IMR-90 (cell line): ENCODE measurements around the gene PEX6. TPM values are rescaled to one million over a fixed set of nuclear protein-coding genes. Genes with fewer than 3 reads are reported as not detected.

ENCODE experiments used
- ATAC-seq: fragments of 200-7000 bp; cut with Tn5 transposase; 2 replicates; pipeline ENCODE4 v1.9.1; 2020; ENCODE audit warnings: low read depth, mild to moderate bottlenecking, moderate library complexity
- BruUV-seq: library from RNA; stranded (reverse); fragments of 400-500 nt; replicated peaks from 2 replicates; lab custom pipeline; 2021; lab: Mats Ljungman, UMichigan
- CTCF ChIA-PET: fragments of 300-600 bp; formaldehyde crosslinking; extraction: SDS; loops from one replicate; lab custom pipeline; 2021; ENCODE audit warnings: antibody characterized with exemption; lab: Yijun Ruan, JAX
- POLR2A ChIA-PET: fragments of 300-600 bp; sonication (Branson Sonifier 250); formaldehyde crosslinking; loops from one replicate; lab custom pipeline; 2022; ENCODE audit warnings: antibody characterized with exemption; ENCODE audit not compliant: unreplicated experiment; lab: Charles Lee
- DNase-seq: peaks from one replicate; pipeline ENCODE4 v3.0.0; 2013
- H2AFZ ChIP-seq: replicated peaks from 2 replicates; pipeline ENCODE3; 2013; ENCODE audit warnings: low read length, mild to moderate bottlenecking; ENCODE audit not compliant: poor library complexity
- H2AK5ac ChIP-seq: 2 replicates; pipeline ENCODE4 v1.6.1; 2013; ENCODE audit warnings: low read depth, low read length, inconsistent platforms
- H2AK9ac ChIP-seq: replicated peaks from 2 replicates; pipeline ENCODE3; 2013; ENCODE audit warnings: mild to moderate bottlenecking, low read depth, low read length, moderate library complexity; ENCODE audit not compliant: poor library complexity
- H2BK120ac ChIP-seq: 2 replicates; pipeline ENCODE4 v1.6.1; 2013; ENCODE audit warnings: low read depth, low read length, inconsistent platforms
- H2BK15ac ChIP-seq: 3 replicates; pipeline ENCODE4 v1.6.1; 2013; ENCODE audit warnings: low read depth, low read length, inconsistent platforms
- H2BK20ac ChIP-seq: 2 replicates; pipeline ENCODE4 v1.6.1; 2013; ENCODE audit warnings: low read depth, mild to moderate bottlenecking, inconsistent platforms, low read length, moderate library complexity
- H2BK5ac ChIP-seq: 2 replicates; pipeline ENCODE4 v1.6.1; 2013; ENCODE audit warnings: mild to moderate bottlenecking, low read depth, low read length, inconsistent platforms; ENCODE audit not compliant: poor library complexity, severe bottlenecking
- H3K14ac ChIP-seq: replicated peaks from 2 replicates; pipeline ENCODE4 v1.6.1; 2013; ENCODE audit warnings: low read depth, low read length, inconsistent platforms
- H3K18ac ChIP-seq: 2 replicates; pipeline ENCODE4 v1.6.1; 2013; ENCODE audit warnings: low read depth, low read length, control low read depth
- H3K23ac ChIP-seq: 2 replicates; pipeline ENCODE4 v1.6.1; 2013; ENCODE audit warnings: low read depth, low read length, inconsistent platforms
- H3K27ac ChIP-seq: 2 replicates; pipeline ENCODE4 v1.5.1; 2013; ENCODE audit warnings: mild to moderate bottlenecking, control low read depth, low read length; ENCODE audit not compliant: insufficient read depth
- H3K27me3 ChIP-seq: 2 replicates; pipeline ENCODE4 v1.6.1; 2013; ENCODE audit warnings: low read length; ENCODE audit not compliant: control insufficient read depth, insufficient read depth
- H3K36me3 ChIP-seq: 2 replicates; pipeline ENCODE4 v1.6.1; 2013; ENCODE audit warnings: low read length, mixed read lengths; ENCODE audit not compliant: control insufficient read depth, insufficient read depth
- H3K4ac ChIP-seq: 2 replicates; pipeline ENCODE4 v1.6.1; 2013; ENCODE audit warnings: low read depth, low read length, inconsistent platforms
- H3K4me1 ChIP-seq: 2 replicates; pipeline ENCODE4 v1.6.1; 2013; ENCODE audit warnings: low read length, mixed read lengths; ENCODE audit not compliant: control insufficient read depth, insufficient read depth
- H3K4me2 ChIP-seq: 2 replicates; pipeline ENCODE4 v1.6.1; 2013; ENCODE audit warnings: low read depth, mild to moderate bottlenecking, control low read depth, low read length, moderate library complexity
- H3K4me3 ChIP-seq: 2 replicates; pipeline ENCODE4 v1.5.1; 2013; ENCODE audit warnings: low read depth, mild to moderate bottlenecking, control low read depth, low read length, moderate library complexity; ENCODE audit not compliant: insufficient read depth
- H3K56ac ChIP-seq: 2 replicates; pipeline ENCODE4 v1.6.1; 2013; ENCODE audit warnings: low read length, inconsistent platforms; ENCODE audit not compliant: insufficient read depth; ENCODE audit errors: extremely low read depth
- H3K79me1 ChIP-seq, 2 experiments: 2 replicates each; pipeline ENCODE4 v1.6.1; 2013; ENCODE audit warnings: low read length in 2 of 2, inconsistent platforms in 1 of 2, low read depth in 1 of 2
- H3K9ac ChIP-seq: 2 replicates; pipeline ENCODE4 v1.6.1; 2013; ENCODE audit warnings: low read depth, low read length, control low read depth
- H3K9me1 ChIP-seq: 2 replicates; pipeline ENCODE4 v1.6.1; 2013; ENCODE audit warnings: low read length, inconsistent platforms; ENCODE audit not compliant: insufficient read depth
- H3K9me3 ChIP-seq: 2 replicates; pipeline ENCODE4 v1.6.1; 2013; ENCODE audit warnings: low read length; ENCODE audit not compliant: control insufficient read depth, insufficient read depth
- H4K20me1 ChIP-seq: 2 replicates; pipeline ENCODE4 v1.6.1; 2013; ENCODE audit warnings: low read length, inconsistent platforms; ENCODE audit not compliant: insufficient read depth
- H4K5ac ChIP-seq: 2 replicates; pipeline ENCODE4 v1.6.1; 2013; ENCODE audit warnings: mild to moderate bottlenecking, low read depth, low read length, control low read depth
- H4K8ac ChIP-seq, 2 experiments: 2 replicates each; pipeline ENCODE4 v1.6.1; 2013; ENCODE audit warnings: low read depth in 2 of 2, low read length in 2 of 2, control low read depth in 1 of 2, inconsistent platforms in 1 of 2
- H4K91ac ChIP-seq: 2 replicates; pipeline ENCODE4 v1.6.1; 2013; ENCODE audit warnings: low read depth, low read length, inconsistent platforms; ENCODE audit not compliant: insufficient read depth
- CEBPB ChIP-seq: IDR thresholded peaks from 2 replicates; pipeline ENCODE4 v1.6.1; 2012; ENCODE audit warnings: low read depth, low read length, improper control_type of control experiment
- CHD1 ChIP-seq: IDR thresholded peaks from 2 replicates; pipeline ENCODE4 v1.6.1; 2012; ENCODE audit warnings: low read depth, low read length, improper control_type of control experiment
- CTCF ChIP-seq: conservative IDR thresholded peaks from 2 replicates; pipeline ENCODE4 v1.5.1; 2012; ENCODE audit warnings: mild to moderate bottlenecking, low read depth, low read length, improper control_type of control experiment
- FOS ChIP-seq: fragments of 150-350 bp; IDR thresholded peaks from 2 replicates; pipeline ENCODE4 v1.6.1; 2016; ENCODE audit warnings: low read depth, low read length
- MAFK ChIP-seq: IDR thresholded peaks from 2 replicates; pipeline ENCODE4 v1.6.1; 2012; ENCODE audit warnings: low read depth, low read length, improper control_type of control experiment
- MAZ ChIP-seq: IDR thresholded peaks from 2 replicates; pipeline ENCODE4 v1.6.1; 2012; ENCODE audit warnings: low read depth, mild to moderate bottlenecking, low read length, improper control_type of control experiment, moderate library complexity, borderline replicate concordance
- POLR2A ChIP-seq: IDR thresholded peaks from 2 replicates; pipeline ENCODE4 v1.6.1; 2012; ENCODE audit warnings: mild to moderate bottlenecking, low read depth, low read length
- RCOR1 ChIP-seq: IDR thresholded peaks from 2 replicates; pipeline ENCODE4 v1.6.1; 2012; ENCODE audit warnings: mild to moderate bottlenecking, low read length, improper control_type of control experiment; ENCODE audit not compliant: insufficient replicate concordance
- RFX5 ChIP-seq: IDR thresholded peaks from 2 replicates; pipeline ENCODE4 v1.8.0; 2012; ENCODE audit warnings: low read depth, mild to moderate bottlenecking, low read length, moderate library complexity
- WGBS, 2 experiments: methylation state at CpG; one replicate each; pipeline versions ENCODE4 v1.1.5 to v1.1.7; 2013; ENCODE audit warnings: missing lambda C conversion rate in 2 of 2; ENCODE audit not compliant: insufficient read length in 1 of 2; ENCODE audit errors: extremely low coverage in 2 of 2; 5-methylcytosine and 5-hydroxymethylcytosine counted together
- dilution Hi-C: fragments of 300-500 bp; cut with HindIII; formaldehyde crosslinking; loops from one replicate; pipeline ENCODE4 v1.14.3; 2018; ENCODE audit warnings: low sequenced_read_pairs; ENCODE audit not compliant: unreplicated experiment
- in situ Hi-C: fragments of 300-500 bp; cut with MboI; formaldehyde crosslinking; loops from 3 replicates; pipeline ENCODE4 v1.14.3; 2019; ENCODE audit warnings: low sequenced_read_pairs, inconsistent platforms, mixed read lengths
- intact Hi-C: fragments of 100-400 bp; cut with micrococcal nuclease; formaldehyde crosslinking; loops from 2 replicates; pipeline ENCODE4 v1.10.0; 2022
- polyA plus RNA-seq, 3 experiments: library from polyadenylated mRNA; depleted of rRNA; stranded (reverse); fragments of >200 nt; gene quantifications; 2 replicates each; pipeline ENCODE4 v1.2.3, GENCODE V29; 2012; ENCODE audit warnings: low replicate concordance in 1 of 3
- total RNA-seq: library from RNA; depleted of rRNA; stranded (reverse); fragments of >200 nt; gene quantifications from 2 replicates; pipeline ENCODE4 v1.2.3, GENCODE V29; 2012

Gene PEX6
- total and polyA plus RNA-seq, 2 of the 4 experiments (the other 2 are of a cell fraction), result 10.4 to 10.6 TPM

GRCh38 chr6:42973926-42974325 is 5.1 kb downstream of the PEX6 start:
- BruUV-seq, result no TSS peak
- POLR2A ChIA-PET, result no interaction called here
- peaks cover 15% of the 10 kb centered on the region for H3K36me3 ChIP-seq
- peaks cover 10% of the 10 kb centered on the region for H3K4me1 ChIP-seq
- H3K23ac ChIP-seq, result no peak overlapping the region
- peaks cover 13 to 57% of the 10 kb centered on the region in 2 experiments for H3K79me1 ChIP-seq
- no peak overlapping the region for H3K4ac ChIP-seq
- intact Hi-C loops, result no loop called here
- H2AK5ac ChIP-seq, result no peak overlapping the region
- no CpG with 5 or more reads among the region's 3 CpGs for WGBS, 2 experiments
- peaks cover 29% of the 10 kb centered on the region for H3K9me1 ChIP-seq
- H4K91ac ChIP-seq, result no peak overlapping the region
- no peak overlapping the region for H3K14ac ChIP-seq
- H2AK9ac ChIP-seq, result no peak overlapping the region
- no peak overlapping the region for H3K18ac ChIP-seq
- no peaks in the 10 kb centered on the region for H3K27me3 ChIP-seq
- no peak overlapping the region for H2BK15ac ChIP-seq
- H3K9ac ChIP-seq, result no peak overlapping the region
- dilution Hi-C loops, result no loop called here
- no peak overlapping the region for H3K4me2 ChIP-seq
- H2BK20ac ChIP-seq, result no peak overlapping the region
- in situ Hi-C loops, result no loop called here
- DNase-seq (no peak), ATAC-seq (no peak)
- H3K9me3 ChIP-seq, result no peaks in the 10 kb centered on the region
- CTCF ChIA-PET, result no interaction called here
- H2BK5ac ChIP-seq, result no peak overlapping the region
- no peak overlapping the region for H3K56ac ChIP-seq
- H3K4me3 ChIP-seq, result no peak overlapping the region
- no peak overlapping the region for H3K27ac ChIP-seq
- H2AFZ ChIP-seq, result no peak overlapping the region
- no peak for TF ChIP-seq POLR2A
- TF ChIP-seq MAZ, result no peak
- TF ChIP-seq CTCF, result no peak
- no peak for TF ChIP-seq CHD1
- TF ChIP-seq RFX5, result no peak
- no peak for TF ChIP-seq CEBPB
- no peak for TF ChIP-seq MAFK
- no peak for TF ChIP-seq FOS
- no peak for TF ChIP-seq RCOR1
- no peak overlapping the region for H4K5ac ChIP-seq
- no peak overlapping the region for H4K8ac ChIP-seq
- peaks cover 14% of the 10 kb centered on the region; the same call in 1 of the 2 replicates for H4K20me1 ChIP-seq
- no peak overlapping the region for H2BK120ac ChIP-seq
